Osteocyte (in vitro differentiated cells): ENCODE data around the gene AMN. TPM values are rescaled to one million over a fixed set of nuclear protein-coding genes. Genes with fewer than 3 reads are reported as not detected.

Experiments
- DNase-seq: peaks from one replicate; pipeline ENCODE4 v3.0.0; 2021; ENCODE audit warnings: mixed read lengths; ENCODE audit not compliant: unreplicated experiment; ENCODE audit errors: extremely low spot score
- H3K27ac Mint-ChIP-seq: one replicate; pipeline ENCODE4 v1.8.0; 2021; ENCODE audit warnings: mild to moderate bottlenecking, mixed read lengths; ENCODE audit not compliant: unreplicated experiment
- H3K27me3 Mint-ChIP-seq: one replicate; pipeline ENCODE4 v1.8.0; 2021; ENCODE audit warnings: mixed read lengths; ENCODE audit not compliant: unreplicated experiment
- H3K36me3 Mint-ChIP-seq: one replicate; pipeline ENCODE4 v1.8.0; 2021; ENCODE audit warnings: mixed read lengths; ENCODE audit not compliant: unreplicated experiment
- H3K4me1 Mint-ChIP-seq: one replicate; pipeline ENCODE4 v1.8.0; 2021; ENCODE audit warnings: mixed read lengths; ENCODE audit not compliant: unreplicated experiment
- H3K4me3 Mint-ChIP-seq: one replicate; pipeline ENCODE4 v1.8.0; 2021; ENCODE audit warnings: mild to moderate bottlenecking, moderate library complexity, mixed read lengths; ENCODE audit not compliant: unreplicated experiment
- H3K9me3 Mint-ChIP-seq: one replicate; pipeline ENCODE4 v1.8.0; 2021; ENCODE audit warnings: mixed read lengths; ENCODE audit not compliant: unreplicated experiment
- CTCF ChIP-seq: fragments of 200-600 bp; sonication (generic); IDR thresholded peaks from 2 replicates; pipeline ENCODE4 v1.5.0; 2021; ENCODE audit warnings: antibody characterized with exemption, mild to moderate bottlenecking, moderate library complexity
- total RNA-seq: library from RNA; stranded (reverse); gene quantifications from 2 replicates; pipeline ENCODE4 v1.2.1, GENCODE V29; 2021

The AMN gene
- total RNA-seq, 1 donor from 2014 or later = 0.86 TPM

- Mint-ChIP-seq H3K9me3 (no peaks in the 10 kb centered on the region), H3K4me1 (no peaks in the 10 kb centered on the region), H3K27me3 (no peaks in the 10 kb centered on the region), H3K27ac (no peak overlapping the region), H3K36me3 (peaks cover 17% of the 10 kb centered on the region), H3K4me3 (no peak overlapping the region)
- no peak for DNase-seq
- TF ChIP-seq CTCF = no peak
Measured at GRCh38 chr14:102906616-102907302, 15.7 kb upstream of the AMN start.

DNA sequence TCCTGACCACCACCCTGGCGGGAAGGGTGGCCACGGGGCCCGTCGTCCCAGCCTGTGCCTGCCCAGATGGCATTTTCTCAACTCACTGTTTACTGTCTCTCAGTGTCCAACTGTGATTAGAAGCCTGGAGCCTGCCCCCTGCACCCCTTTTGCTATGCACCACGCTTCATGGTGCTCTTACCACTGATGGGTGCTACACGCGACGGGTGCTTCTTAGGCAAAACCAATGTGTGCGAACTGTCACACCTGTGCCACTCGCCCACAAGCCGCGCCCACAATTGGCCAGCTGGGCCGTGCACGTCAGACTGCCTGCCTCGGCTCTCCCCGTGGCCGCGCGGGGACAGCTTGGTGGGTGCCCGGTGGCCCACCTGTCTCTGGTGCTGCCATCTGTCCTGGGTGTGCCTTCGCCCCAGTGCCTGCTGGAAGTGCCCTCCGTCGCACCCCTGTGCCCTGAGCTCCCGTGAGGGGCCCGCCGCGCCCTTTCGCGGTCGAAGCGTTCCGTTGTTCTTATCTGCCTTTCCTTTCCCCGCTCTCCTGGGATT lies 15.1 kb upstream of the AMN start:
- H3K9me3 Mint-ChIP-seq = no peaks in the 10 kb centered on the region
- TF ChIP-seq CTCF = no peak
- peaks cover 17% of the 10 kb centered on the region for H3K36me3 Mint-ChIP-seq
- H3K4me1 Mint-ChIP-seq = no peaks in the 10 kb centered on the region
- DNase-seq = no peak
- no peak overlapping the region for H3K27ac Mint-ChIP-seq
- no peaks in the 10 kb centered on the region for H3K27me3 Mint-ChIP-seq
- no peak overlapping the region for H3K4me3 Mint-ChIP-seq

- no peaks in the 10 kb centered on the region for H3K27me3 Mint-ChIP-seq
- H3K36me3 Mint-ChIP-seq = peaks cover 15% of the 10 kb centered on the region
- no peak for DNase-seq
- no peaks in the 10 kb centered on the region for H3K9me3 Mint-ChIP-seq
- H3K4me1 Mint-ChIP-seq = no peaks in the 10 kb centered on the region
- H3K4me3 Mint-ChIP-seq = no peak overlapping the region
- TF ChIP-seq CTCF = no peak
- no peak overlapping the region for H3K27ac Mint-ChIP-seq
Measured at GRCh38 chr14:102907980-102908730, 14.3 kb upstream of the AMN start.

DNA sequence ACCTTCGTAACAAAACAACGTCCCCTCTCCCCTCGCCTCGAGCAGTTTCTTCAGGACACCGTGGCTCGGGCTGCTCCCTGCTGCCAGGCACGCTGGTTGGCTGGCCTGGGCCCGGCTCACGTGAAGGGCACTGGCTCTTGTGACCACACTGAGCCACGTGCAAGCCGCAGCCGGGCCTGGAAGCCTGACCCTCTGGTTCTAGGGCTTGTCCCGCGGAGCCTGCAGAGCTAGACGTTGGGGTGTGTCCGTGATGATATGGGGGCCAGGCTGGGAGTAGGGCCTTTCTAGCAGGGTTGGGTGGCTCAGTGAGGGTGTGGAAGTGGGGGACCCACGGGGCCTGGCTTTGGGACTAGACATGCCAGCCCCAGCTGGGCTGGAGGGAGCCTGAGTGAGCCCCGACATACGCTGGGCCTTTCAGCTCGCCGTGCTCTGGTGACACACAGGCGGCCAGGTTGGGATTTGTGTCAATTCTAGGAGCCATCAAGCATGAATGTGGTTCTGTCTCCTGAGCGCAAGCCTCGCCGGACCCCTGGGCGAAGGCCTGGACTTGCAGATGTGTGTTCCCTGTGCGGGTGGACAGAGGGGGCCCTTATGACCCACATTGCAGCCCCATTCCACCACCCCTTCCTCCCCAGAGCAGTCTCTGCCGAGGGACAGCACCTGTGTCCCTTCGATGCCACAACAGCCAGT lies 13.6 kb upstream of the AMN start:
- Mint-ChIP-seq H3K27ac (no peak overlapping the region), H3K9me3 (no peaks in the 10 kb centered on the region), H3K27me3 (no peaks in the 10 kb centered on the region), H3K4me1 (no peaks in the 10 kb centered on the region), H3K4me3 (no peak overlapping the region), H3K36me3 (peaks cover 11% of the 10 kb centered on the region)
- DNase-seq = no peak
- no peak for TF ChIP-seq CTCF

- DNase-seq = no peak
- H3K4me1 Mint-ChIP-seq = no peaks in the 10 kb centered on the region
- no peak for TF ChIP-seq CTCF
Measured at GRCh38 chr14:102909462-102909861, 13.0 kb upstream of the AMN start.

More at GRCh38 chr14:102909462-102909861, 13.0 kb upstream of the AMN start:
- Mint-ChIP-seq H3K27me3 (no peaks in the 10 kb centered on the region), H3K27ac (no peak overlapping the region), H3K9me3 (no peaks in the 10 kb centered on the region), H3K4me3 (no peak overlapping the region), H3K36me3 (peaks cover 10% of the 10 kb centered on the region)
